Fibroblast of skin of right quadriceps (primary cell): ENCODE data around the gene RFPL1.
"Not testable (repeated sequence)": the region's sequence is repeated elsewhere in the genome, so short reads cannot be mapped to it uniquely, and the experiment has no call there.

Source experiments
- DNase-seq: peaks from one replicate; pipeline ENCODE4 v3.0.0-alpha.2; 2013

The RFPL1 gene

DNA sequence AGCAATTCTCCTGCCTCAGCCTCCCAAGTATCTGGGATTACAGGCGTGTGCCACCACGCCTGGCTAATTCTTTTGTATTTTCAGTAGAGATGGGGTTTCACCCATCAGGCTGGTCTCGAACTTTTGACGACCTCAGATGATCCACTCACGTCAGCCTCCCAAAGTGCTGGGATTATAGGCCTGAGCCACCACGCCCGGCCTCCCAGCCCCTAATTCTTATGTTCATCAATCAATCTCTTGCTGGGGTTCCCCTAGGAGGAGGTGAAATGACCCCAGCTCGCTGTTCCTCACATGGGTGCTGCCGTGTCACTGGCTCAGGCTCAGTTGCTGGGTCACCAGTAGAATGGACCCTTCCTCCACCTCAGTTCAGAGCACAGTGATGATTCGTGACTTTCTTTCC, at the start of gene RFPL1:
Gene RFPL1 (plus strand): TSS at position 301 of the 400 bp plus-strand sequence.
- DNase-seq = not testable (repeated sequence)

- no peak for DNase-seq
Measured at GRCh38 chr22:29388759-29389090, 49.7 kb upstream of the RFPL1 start.

- DNase-seq = no peak
Measured at GRCh38 chr22:29390270-29390669, 48.1 kb upstream of the RFPL1 start.

DNA sequence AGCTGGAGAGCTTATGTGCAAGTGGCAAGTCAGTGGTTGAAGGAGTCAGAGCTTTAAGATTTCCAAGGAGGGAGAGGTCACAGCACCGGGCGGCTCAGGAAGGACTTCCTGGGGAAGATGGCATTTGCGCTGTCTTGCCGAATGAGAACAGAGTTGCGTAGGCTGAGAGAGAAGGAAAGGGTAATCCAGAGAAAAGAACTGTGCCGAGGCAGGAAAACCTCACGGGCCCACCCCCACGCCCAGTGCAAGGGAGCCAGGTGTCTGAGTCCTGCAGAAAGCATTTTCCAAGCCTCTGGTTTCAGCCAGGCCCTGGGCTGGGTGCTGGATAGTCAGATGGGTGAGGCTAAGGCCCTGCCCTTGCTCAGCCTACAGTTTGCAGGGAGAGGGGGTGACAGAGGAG, 46.8 kb upstream of the RFPL1 start:
- DNase-seq = no peak

DNA sequence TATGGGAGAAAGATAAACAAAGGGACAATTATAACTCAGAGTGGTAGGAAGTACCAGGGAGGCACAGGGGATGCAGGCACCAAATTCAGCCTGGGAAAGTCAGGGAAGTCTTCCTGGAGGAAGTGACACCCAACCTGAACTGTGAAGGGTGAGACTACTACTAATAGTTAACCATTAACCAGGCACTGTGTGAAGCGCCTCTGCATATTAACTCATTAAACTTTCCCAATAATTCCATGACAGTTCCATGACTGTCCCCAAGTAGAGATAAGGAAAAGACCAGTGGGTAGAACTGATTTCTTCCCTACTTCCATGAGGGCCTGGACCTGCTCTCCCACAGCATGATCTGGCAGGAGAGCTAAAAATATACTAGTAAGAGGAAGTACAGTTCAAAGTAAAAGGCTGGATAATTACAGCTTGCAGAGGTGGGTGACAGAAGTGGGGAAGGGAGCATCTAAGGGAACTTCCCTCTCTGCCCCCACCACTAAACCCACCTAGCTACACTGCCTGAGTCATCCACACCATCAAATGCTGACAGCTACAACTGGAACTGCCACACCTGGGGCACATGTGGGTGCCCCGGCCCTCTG, 45.3 kb upstream of the RFPL1 start:
- no peak for DNase-seq

GRCh38 chr22:29394931-29395581, 43.3 kb upstream of the RFPL1 start:
- DNase-seq = peak; percentile 66

DNA sequence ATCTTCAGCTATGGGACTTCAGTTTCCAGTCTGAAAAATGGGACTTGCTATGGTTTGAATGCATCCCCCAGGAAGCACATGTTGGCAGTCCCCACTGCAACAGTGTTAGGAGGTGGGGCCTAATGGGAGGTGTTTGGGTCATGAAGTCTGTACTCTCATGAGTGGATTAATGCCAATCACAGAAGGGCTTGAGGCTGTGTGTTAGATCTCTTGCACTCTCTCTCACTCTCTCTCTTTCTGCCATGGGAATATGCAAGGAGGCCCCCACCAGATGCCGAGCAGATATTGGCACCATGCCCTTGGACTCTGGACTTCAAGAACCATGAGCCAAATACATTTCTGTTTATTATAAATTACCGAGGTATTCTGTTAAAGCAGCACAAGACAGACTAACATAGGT, 42.3 kb upstream of the RFPL1 start:
- DNase-seq = no peak

GRCh38 chr22:29397791-29398190, 40.6 kb upstream of the RFPL1 start:
- no peak for DNase-seq

DNA sequence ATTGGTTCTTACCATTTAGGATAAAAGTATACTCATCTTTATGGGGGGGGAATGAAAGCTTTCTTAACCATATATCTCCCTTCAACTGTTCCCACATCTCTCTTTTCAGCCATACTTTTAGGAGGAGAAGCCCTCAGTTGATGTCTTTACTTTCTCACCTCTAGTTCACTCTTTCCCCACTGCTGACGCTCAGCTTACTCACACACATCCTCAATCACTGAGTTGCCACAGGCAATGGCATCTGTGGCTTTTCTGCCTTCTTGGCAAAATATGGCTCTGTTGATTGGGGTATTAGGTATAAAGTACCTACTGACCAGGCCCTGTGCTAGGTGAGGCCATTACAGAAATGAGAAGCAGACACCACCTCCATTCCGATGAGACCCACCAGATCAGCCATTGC, 37.8 kb upstream of the RFPL1 start:
- no peak for DNase-seq

GRCh38 chr22:29401538-29401937, 36.8 kb upstream of the RFPL1 start:
- DNase-seq = not testable (repeated sequence)

GRCh38 chr22:29408940-29409339, 29.4 kb upstream of the RFPL1 start:
- DNase-seq = no peak

- DNase-seq = not testable (repeated sequence)
Measured at GRCh38 chr22:29411569-29412211, 26.7 kb upstream of the RFPL1 start.

GRCh38 chr22:29412772-29413171, 25.6 kb upstream of the RFPL1 start:
- not testable (repeated sequence) for DNase-seq

- not testable (repeated sequence) for DNase-seq
Measured at GRCh38 chr22:29414951-29415591, 23.3 kb upstream of the RFPL1 start.

DNA sequence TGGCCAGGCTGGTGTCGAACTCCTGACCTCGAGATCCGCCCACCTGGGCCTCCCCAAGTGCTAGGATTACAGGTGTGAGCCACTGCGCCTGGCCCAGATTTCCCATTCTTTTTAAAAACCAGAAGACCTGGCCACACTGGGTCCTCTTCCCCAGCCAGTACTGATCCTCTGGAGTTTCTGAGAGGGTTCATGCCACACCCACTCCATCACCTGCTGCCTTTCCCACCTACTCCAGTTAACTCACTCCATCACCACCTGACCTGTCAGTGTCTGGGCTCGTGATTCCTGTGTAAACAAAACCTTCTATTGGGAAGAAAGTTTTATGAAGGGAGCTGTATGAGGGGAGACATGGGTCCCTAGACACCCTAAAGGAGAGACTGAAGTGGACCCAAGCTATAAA, 19.7 kb upstream of the RFPL1 start:
- not testable (repeated sequence) for DNase-seq

GRCh38 chr22:29426476-29426875, 11.9 kb upstream of the RFPL1 start:
- no peak for DNase-seq

- DNase-seq = peak; percentile 8
Measured at GRCh38 chr22:29427176-29427760, 11.1 kb upstream of the RFPL1 start.

- no peak for DNase-seq
Measured at GRCh38 chr22:29431986-29432385, 6.4 kb upstream of the RFPL1 start.

- no peak for DNase-seq
Measured at GRCh38 chr22:29433856-29434255, 4.5 kb upstream of the RFPL1 start.

- DNase-seq = no peak
Measured at GRCh38 chr22:29434288-29434687, 4.1 kb upstream of the RFPL1 start.

- no peak for DNase-seq
Measured at GRCh38 chr22:29435236-29436136, 2.9 kb upstream of the RFPL1 start.

DNA sequence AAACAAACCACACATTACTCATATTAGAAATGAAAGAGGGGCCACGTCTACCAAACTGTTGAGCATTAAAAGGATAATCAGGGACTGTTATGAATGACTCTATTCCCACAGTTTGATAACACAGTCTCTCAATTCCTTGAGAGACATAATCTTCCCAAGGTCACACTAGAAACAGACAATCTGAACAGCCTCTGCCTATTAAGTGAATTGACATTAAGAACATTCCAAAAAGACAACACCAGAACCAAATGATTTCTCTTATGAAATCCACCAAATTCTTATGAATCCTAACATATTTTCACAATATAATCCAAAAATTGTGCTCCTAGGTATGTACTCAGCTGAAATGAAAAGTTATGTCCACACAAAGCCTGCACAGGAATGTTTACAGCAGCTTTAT, 4.6 kb downstream of the RFPL1 start:
- DNase-seq = no peak

DNA sequence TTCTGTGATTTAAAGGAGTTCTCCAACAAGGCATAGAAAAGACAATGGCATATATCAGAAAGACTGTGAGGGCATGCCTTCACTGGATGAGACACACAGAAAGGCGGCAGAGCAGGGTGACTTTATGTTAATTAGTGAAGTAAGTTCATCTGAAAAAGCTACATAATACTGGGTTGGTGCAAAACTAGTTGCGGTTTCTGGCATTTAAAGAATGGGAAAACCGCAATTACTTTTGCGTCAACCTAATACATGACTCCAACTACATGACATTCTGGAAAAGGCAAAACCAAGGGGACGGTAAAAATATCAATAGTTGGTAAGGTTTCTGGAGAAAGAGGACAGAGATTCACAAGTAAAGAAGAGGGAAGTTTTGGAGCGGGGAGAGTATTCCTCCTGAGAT, 5.1 kb downstream of the RFPL1 start:
- no peak for DNase-seq
